HT-29 (cell line): ENCODE data around the gene PRPF19. TPM values are rescaled to one million over a fixed set of nuclear protein-coding genes. Genes with fewer than 3 reads are reported as not detected.
A peak's percentile ranks its signal among the peaks of the same experiment; 100 is the strongest.

Source experiments
- DNase-seq: peaks from one replicate; pipeline ENCODE4 v3.0.0-alpha.2; 2015; ENCODE audit warnings: low spot score
- total RNA-seq: library from RNA; depleted of rRNA; stranded (reverse); fragments of >200 nt; shearing (Covaris generic); gene quantifications from 2 replicates; pipeline ENCODE4 v1.2.3, GENCODE V29; 2014

PRPF19 gene
- total RNA-seq, 1 experiment from 2014 or later = 144 TPM

DNA sequence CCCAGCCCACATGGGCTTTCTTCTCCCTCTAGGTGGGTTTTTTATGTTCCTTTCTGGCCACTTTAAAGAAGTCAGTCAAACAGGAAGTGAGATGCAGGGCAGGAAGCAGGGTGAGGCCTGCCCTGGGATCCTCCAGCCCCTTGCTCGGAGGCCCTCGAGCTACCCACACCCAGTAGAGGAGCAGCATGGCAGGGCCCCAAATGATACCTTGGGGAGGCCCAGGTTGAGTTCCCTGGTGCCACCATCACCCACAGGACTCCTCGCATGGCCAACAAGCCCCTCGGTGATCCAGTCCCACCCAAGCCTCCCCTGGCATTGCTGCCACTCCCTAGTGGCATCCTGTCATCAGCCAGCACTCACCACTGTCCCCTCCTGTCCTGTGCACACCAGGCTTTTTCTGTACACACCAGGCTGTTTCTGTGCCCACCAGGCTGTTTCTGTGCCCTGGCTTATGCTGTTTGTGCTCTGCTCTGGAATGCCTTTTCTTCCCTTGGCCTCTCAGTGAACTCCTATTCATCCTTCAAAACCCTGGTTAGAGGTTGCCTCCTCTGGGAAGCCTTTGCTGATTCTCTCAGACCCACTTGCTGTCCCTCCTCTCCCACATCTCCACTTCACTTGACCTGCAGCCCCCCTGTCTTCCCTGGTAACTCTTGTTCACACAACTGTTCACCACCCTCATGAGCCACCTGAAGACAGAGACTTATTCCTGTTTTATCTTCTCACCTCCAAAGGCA is 47.5 kb downstream of the PRPF19 start:
- no peak for DNase-seq

DNA sequence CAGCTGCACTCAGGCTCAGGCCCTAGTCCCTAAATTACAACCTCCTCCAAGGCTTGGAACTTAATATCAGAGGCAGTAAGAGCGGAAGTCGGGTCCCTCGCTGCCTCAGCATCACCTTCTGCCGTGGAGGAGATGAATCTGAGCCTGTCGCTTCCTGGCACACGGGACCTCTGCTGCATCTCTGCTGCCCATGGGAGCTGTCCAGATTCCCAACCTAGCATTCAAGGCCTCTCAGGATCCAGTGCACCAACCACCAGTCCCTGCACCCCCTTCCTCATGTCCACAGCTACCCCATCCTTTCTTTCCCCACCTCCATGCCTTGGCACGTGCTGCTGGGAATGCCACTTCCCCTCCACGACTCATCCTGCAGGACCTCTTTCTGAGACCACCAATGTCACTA is 48.1 kb downstream of the PRPF19 start:
- DNase-seq = no peak

GRCh38 chr11:60857378-60858232 is 48.8 kb downstream of the PRPF19 start:
- DNase-seq = no peak

DNA sequence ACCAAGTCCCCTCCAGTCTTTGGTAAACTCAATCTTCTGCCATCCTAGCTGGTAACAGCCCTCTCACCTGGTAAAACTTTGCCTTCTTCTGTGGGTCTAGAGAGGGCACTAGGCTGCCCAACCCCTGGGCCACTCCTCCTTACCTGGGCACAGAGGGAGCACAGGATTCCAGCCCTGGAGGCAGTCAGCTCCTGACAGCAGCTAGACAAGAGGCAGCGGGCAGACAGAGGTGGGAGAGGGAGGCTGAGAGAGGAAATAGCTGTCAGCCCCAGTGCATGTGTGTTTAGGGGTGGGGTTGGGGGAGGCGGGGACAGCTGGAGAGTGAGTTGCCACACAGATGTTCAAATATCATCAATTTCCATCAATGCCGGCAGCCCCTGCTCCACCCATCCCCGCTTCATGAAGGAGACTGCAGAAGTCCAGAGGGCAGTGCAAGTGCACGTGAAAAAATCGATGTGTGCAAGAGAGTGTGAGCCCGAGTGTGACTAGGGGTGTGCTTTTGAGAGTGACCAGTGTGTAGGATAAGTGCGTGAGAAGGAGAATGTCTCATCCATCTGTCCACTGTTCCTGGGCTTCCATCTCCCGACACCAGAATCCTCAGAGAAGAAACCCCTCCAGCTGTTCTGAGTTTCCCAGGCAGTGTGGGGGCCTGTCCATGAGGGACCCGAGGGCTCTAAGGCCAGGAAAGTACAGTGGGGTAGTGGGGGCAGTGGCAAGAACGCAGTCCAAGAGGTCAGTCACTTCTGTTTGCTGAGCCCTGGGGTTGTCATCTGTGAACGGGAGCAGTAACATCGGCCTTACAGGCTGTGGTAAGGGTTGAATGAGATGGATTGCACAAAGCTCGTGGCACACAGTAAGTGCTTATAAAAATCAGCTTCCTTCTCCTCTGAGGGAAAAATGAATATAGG is 50.4 kb downstream of the PRPF19 start, which contains the start of gene PTGDR2:
Gene PTGDR2 (minus strand): TSS at position 225 of the 908 bp plus-strand sequence. CDS start 2,228 bp downstream, outside the sequence.
- DNase-seq = no peak

DNA sequence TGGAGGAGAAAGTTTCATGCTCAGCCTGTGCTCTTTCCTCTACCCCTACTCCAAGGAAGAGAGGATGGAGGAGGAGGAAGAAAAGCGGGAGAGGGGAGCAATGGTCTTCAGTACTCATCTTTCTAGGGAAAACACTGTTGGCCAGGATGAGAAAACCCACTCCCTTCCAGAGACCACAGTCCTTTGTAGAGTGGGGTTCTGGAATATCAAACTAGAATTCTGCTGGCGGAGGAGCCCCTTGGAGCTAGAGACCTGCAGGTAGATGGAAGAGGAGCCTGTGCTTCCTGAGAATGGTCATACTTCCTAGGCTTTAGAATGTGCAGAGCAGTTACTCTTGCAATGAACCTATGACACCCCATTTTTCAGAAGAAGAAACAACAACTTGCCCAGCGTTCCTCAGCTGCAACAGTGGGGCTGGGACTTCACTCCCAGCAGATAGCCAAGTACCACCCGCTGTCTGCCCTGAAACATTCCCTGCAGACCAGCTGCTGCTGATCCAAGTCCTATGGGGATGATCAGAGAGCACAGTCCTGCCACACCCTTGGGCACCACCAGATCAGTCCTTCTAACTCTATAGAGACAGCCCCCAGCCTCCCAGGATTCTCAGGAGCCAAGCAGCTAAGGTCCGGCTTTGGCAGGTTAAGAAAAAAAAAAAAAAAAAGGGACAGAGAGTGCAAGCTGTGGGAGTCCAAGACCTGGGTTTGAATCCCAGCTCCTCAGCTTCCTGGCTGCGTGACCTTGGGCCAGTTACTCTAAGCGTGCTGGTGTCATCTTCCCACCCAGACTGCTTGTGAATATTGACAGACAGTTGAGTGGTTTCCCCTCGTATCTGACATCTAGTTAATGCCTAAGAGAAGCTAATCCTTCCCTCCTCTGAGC is 51.3 kb downstream of the PRPF19 start:
- DNase-seq = no peak

- no peak for DNase-seq
Measured at GRCh38 chr11:60854140-60854846, 52.1 kb downstream of the PRPF19 start.

GRCh38 chr11:60852982-60853950 is 53.1 kb downstream of the PRPF19 start:
- DNase-seq = no peak

GRCh38 chr11:60852117-60852981 is 54.0 kb downstream of the PRPF19 start:
- DNase-seq = peak; percentile 83

GRCh38 chr11:60851327-60852104 is 54.9 kb downstream of the PRPF19 start:
- DNase-seq = no peak

DNA sequence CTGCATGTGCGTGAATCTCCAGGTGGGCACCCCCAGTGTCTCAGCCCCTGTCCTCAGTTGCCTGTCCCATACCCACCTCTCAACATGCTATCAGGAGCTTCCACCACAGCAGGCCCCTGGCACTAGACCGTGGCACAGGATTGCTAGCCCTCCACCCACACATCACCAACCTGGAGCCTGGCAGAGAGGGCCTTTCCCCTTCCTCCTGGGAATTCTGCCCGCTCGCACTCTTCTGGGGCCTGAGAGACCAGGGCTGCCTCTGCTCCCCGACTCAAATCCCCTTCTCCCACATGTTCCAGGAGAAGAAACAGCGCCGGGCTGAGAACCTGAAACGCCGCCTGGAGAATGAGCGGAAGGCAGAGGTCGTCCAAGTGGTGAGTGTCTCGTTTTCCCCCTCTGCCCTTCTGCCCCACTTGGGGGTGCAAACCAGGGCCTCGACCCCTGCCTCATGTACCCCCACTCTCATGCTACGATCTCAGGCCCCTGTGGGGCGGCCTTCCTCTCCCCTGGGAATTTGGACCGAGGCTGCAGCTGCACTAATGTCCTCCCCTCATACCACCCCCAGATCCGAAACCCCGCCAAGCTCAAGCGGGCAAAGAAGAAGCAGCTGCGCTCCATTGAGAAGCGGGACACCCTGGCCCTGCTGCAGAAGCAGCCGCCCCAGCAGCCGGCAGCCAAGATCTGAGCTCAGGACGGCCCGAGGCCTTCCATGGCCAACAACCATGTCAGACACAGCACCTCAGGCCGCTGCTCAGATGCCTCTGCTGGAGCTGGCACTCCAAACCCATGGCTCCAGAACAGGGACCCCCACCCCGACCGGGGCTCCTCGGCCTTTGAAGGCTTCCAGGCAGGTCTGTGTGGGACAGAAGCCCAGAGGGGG is 56.5 kb downstream of the PRPF19 start:
- no peak for DNase-seq

DNA sequence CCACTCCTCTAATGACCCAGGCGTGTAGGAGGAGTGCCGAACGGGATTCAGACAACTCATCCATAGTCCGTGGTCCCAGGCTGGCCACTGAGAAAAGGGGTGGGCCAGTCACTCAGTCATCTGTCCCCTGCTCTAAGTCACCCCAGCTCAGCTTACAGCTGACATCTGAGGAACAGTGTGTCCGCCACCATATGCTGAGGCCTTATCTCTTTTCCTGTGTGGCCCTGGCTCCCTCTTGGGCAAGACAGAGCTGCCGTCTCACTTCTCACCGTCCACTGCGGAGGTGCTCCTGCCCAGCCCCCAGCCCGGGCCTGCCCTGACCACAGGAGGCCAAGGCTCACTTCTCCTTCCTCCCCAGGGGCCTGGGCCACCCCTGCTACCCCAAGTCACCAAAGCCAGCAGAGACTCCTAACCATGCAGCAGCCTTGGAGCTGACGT is 57.7 kb downstream of the PRPF19 start:
- DNase-seq = no peak

GRCh38 chr11:60847896-60848295 is 58.5 kb downstream of the PRPF19 start:
- no peak for DNase-seq

- DNase-seq = no peak
Measured at GRCh38 chr11:60847281-60847680, 59.1 kb downstream of the PRPF19 start.

DNA sequence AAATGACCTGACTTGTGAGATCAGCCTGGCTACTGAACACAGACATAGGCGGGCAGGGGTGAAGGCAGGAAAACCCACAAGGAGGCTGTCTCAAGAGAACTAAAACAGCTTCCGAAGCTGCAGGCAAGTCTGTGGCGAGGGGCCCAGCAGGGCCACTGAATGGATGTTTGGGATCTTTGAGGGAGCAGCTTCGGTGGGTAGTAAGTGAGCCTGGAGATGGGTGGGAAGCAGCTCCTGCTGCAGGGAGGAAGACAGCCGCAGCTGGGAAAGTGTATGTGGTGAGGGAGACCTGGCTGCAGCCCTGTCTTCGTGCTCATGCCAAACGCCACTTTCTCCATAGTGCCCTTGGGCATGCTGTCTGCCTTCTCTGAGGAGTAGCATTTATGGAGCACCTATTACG is 61.0 kb downstream of the PRPF19 start:
- no peak for DNase-seq

DNA sequence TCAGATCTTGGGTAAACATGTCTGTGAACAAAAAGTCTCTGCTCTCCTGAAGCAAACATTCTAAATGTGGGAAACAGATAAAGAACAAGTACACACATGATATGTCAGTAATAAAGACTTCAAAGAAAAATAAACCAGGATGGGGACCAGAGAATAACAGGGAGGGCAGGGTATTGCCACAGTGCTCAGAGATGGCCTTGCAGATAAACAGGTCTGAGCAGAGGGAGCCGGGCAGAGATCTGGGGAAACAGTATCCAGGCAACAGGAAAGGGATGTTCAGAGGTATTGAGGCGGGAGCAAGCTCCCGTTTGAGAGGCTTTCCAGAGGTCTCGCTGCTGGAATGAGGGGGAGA is 61.5 kb downstream of the PRPF19 start:
- no peak for DNase-seq
